Astrocyte (in vitro differentiated cells and primary cell): ENCODE data around the gene MVD. TPM values are rescaled to one million over a fixed set of nuclear protein-coding genes. Genes with fewer than 3 reads are reported as not detected.

ENCODE experiments used
- DNase-seq: peaks from one replicate; pipeline ENCODE4 v3.0.0-alpha.2; 2010; ENCODE audit warnings: low read depth
- FAIRE-seq: peaks from 2 replicates; lab custom pipeline; 2011; peaks lifted over from hg19 to GRCh38; lab: Jason Lieb, UNC
- H2AFZ ChIP-seq: 2 replicates; pipeline ENCODE4 v1.6.0; 2012; ENCODE audit warnings: low read depth, low read length, inconsistent platforms
- H3K27ac ChIP-seq: 2 replicates; pipeline ENCODE4 v1.5.1; 2011; ENCODE audit warnings: low read depth, low read length, inconsistent platforms
- H3K27me3 ChIP-seq: 2 replicates; pipeline ENCODE4 v1.6.0; 2011; ENCODE audit warnings: low read length, inconsistent platforms; ENCODE audit not compliant: insufficient read depth
- H3K36me3 ChIP-seq: 2 replicates; pipeline ENCODE4 v1.5.1; 2011; ENCODE audit warnings: low read length, inconsistent platforms; ENCODE audit not compliant: insufficient read depth
- H3K4me1 ChIP-seq: 2 replicates; pipeline ENCODE4 v1.5.1; 2011; ENCODE audit warnings: low read length, inconsistent platforms; ENCODE audit not compliant: insufficient read depth
- H3K4me2 ChIP-seq: 2 replicates; pipeline ENCODE4 v1.6.0; 2012; ENCODE audit warnings: low read length, inconsistent platforms
- H3K4me3 ChIP-seq: 2 replicates; pipeline ENCODE4 v1.5.1; 2011; ENCODE audit warnings: low read depth, mild to moderate bottlenecking, low read length, inconsistent platforms; ENCODE audit not compliant: insufficient read depth
- H3K79me2 ChIP-seq: 2 replicates; pipeline ENCODE4 v1.6.0; 2012; ENCODE audit warnings: mild to moderate bottlenecking, low read length, inconsistent platforms; ENCODE audit not compliant: insufficient read depth
- H3K9ac ChIP-seq: 2 replicates; pipeline ENCODE4 v1.6.0; 2012; ENCODE audit warnings: mild to moderate bottlenecking, low read length, inconsistent platforms
- H3K9me3 ChIP-seq: 2 replicates; pipeline ENCODE4 v1.5.1; 2012; ENCODE audit warnings: low read depth, mild to moderate bottlenecking, low read length, inconsistent platforms; ENCODE audit not compliant: insufficient read depth
- H4K20me1 ChIP-seq: 2 replicates; pipeline ENCODE4 v1.6.0; 2012; ENCODE audit warnings: low read length, inconsistent platforms; ENCODE audit not compliant: insufficient read depth
- H3K27ac Mint-ChIP-seq: one replicate; pipeline ENCODE4 v1.8.0; 2021; ENCODE audit warnings: mild to moderate bottlenecking, mixed read lengths; ENCODE audit not compliant: unreplicated experiment
- H3K27me3 Mint-ChIP-seq: one replicate; pipeline ENCODE4 v1.8.0; 2021; ENCODE audit warnings: low read depth, mixed read lengths; ENCODE audit not compliant: unreplicated experiment
- H3K36me3 Mint-ChIP-seq: one replicate; pipeline ENCODE4 v1.8.0; 2021; ENCODE audit warnings: low read depth, mixed read lengths; ENCODE audit not compliant: unreplicated experiment
- H3K4me1 Mint-ChIP-seq: one replicate; pipeline ENCODE4 v1.8.0; 2021; ENCODE audit warnings: low read depth, mixed read lengths; ENCODE audit not compliant: unreplicated experiment
- H3K4me3 Mint-ChIP-seq: one replicate; pipeline ENCODE4 v1.8.0; 2021; ENCODE audit warnings: mild to moderate bottlenecking, moderate library complexity, mixed read lengths; ENCODE audit not compliant: unreplicated experiment
- H3K9me3 Mint-ChIP-seq: one replicate; pipeline ENCODE4 v1.8.0; 2021; ENCODE audit warnings: mild to moderate bottlenecking, mixed read lengths; ENCODE audit not compliant: unreplicated experiment
- CTCF ChIP-seq: IDR thresholded peaks from 2 replicates; pipeline ENCODE4 v1.5.1; 2011; ENCODE audit warnings: low read depth, mild to moderate bottlenecking, inconsistent platforms, low read length, moderate library complexity; ENCODE audit not compliant: insufficient read depth
- EZH2 ChIP-seq: IDR thresholded peaks from 2 replicates; pipeline ENCODE4 v1.6.1; 2012; ENCODE audit warnings: mild to moderate bottlenecking, low read length, inconsistent platforms; ENCODE audit not compliant: insufficient read depth
- total RNA-seq: library from RNA; stranded (reverse); gene quantifications from 2 replicates; pipeline ENCODE4 v1.2.1, GENCODE V29; 2021

MVD gene
- total RNA-seq, 1 donor from 2014 or later: 63.9 TPM

GRCh38 chr16:88681084-88681680 lies 18.3 kb upstream of the MVD start:
- Histone ChIP-seq H2AFZ (no peak overlapping the region), H3K9me3 (no peaks in the 10 kb centered on the region), H3K27ac (no peak overlapping the region), H3K4me1 (peaks cover 5% of the 10 kb centered on the region), H3K4me3 (no peak overlapping the region), H3K9ac (no peak overlapping the region), H3K36me3 (no peaks in the 10 kb centered on the region), H3K79me2 (no peaks in the 10 kb centered on the region), H3K4me2 (peak overlapping the region; percentile 3), H4K20me1 (no peaks in the 10 kb centered on the region), H3K27me3 (peaks cover 12% of the 10 kb centered on the region)
- no peak for DNase-seq
- no peak for FAIRE-seq
- Mint-ChIP-seq H3K4me3 (no peak overlapping the region), H3K27me3 (peaks cover 14% of the 10 kb centered on the region), H3K27ac (no peak overlapping the region), H3K36me3 (no peaks in the 10 kb centered on the region), H3K4me1 (no peaks in the 10 kb centered on the region), H3K9me3 (no peaks in the 10 kb centered on the region)
- no peak for TF ChIP-seq CTCF

GRCh38 chr16:88680554-88681083 lies 17.7 kb upstream of the MVD start:
- H3K27ac ChIP-seq: no peak overlapping the region
- H3K9me3 ChIP-seq: no peaks in the 10 kb centered on the region

More at GRCh38 chr16:88680554-88681083, 17.7 kb upstream of the MVD start:
- Histone ChIP-seq H3K27me3 (peaks cover 12% of the 10 kb centered on the region), H3K9ac (no peak overlapping the region), H2AFZ (no peak overlapping the region), H3K4me3 (no peak overlapping the region), H3K79me2 (no peaks in the 10 kb centered on the region), H3K4me2 (no peak overlapping the region), H4K20me1 (no peaks in the 10 kb centered on the region), H3K4me1 (peaks cover 3% of the 10 kb centered on the region), H3K36me3 (no peaks in the 10 kb centered on the region)
- H3K4me1 Mint-ChIP-seq: no peaks in the 10 kb centered on the region
- H3K27ac Mint-ChIP-seq: no peak overlapping the region
- FAIRE-seq (no peak), DNase-seq (no peak)
- H3K9me3 Mint-ChIP-seq: no peaks in the 10 kb centered on the region
- TF ChIP-seq CTCF (no peak), EZH2 (no peak)
- H3K36me3 Mint-ChIP-seq: no peaks in the 10 kb centered on the region
- peaks cover 14% of the 10 kb centered on the region for H3K27me3 Mint-ChIP-seq
- no peak overlapping the region for H3K4me3 Mint-ChIP-seq
